DOHH2 (cell line): ENCODE data around the gene ATP7B.

Source experiments
- H3F3A ChIP-seq: fragments of 200-600 bp; sonication (generic), shearing (Covaris generic); 2 replicates; pipeline ENCODE4 v1.6.0; 2016; ENCODE audit warnings: antibody characterized with exemption, mild to moderate bottlenecking; ENCODE audit not compliant: control insufficient read depth, insufficient read depth
- H3K27ac ChIP-seq: fragments of 200-600 bp; sonication (generic); 2 replicates; pipeline ENCODE4 v1.5.1; 2014; ENCODE audit warnings: low read depth, mild to moderate bottlenecking, low read length, moderate library complexity
- H3K27me3 ChIP-seq: fragments of 200-600 bp; sonication (generic); 2 replicates; pipeline ENCODE4 v1.6.1; 2014; ENCODE audit warnings: mild to moderate bottlenecking, low read length, mixed read lengths; ENCODE audit not compliant: control insufficient read depth
- H3K36me3 ChIP-seq: fragments of 200-600 bp; sonication (generic); 2 replicates; pipeline ENCODE4 v1.6.1; 2014; ENCODE audit warnings: mild to moderate bottlenecking, low read length, moderate library complexity, mixed read lengths; ENCODE audit not compliant: control insufficient read depth
- H3K4me1 ChIP-seq: fragments of 200-600 bp; sonication (generic); 2 replicates; pipeline ENCODE4 v1.6.1; 2014; ENCODE audit warnings: mild to moderate bottlenecking, low read length, mixed read lengths; ENCODE audit not compliant: control insufficient read depth
- H3K4me2 ChIP-seq: fragments of 200-600 bp; sonication (generic); 2 replicates; pipeline ENCODE4 v1.6.0; 2014; ENCODE audit warnings: mild to moderate bottlenecking, low read length, moderate library complexity
- H3K4me3 ChIP-seq: fragments of 200-600 bp; sonication (generic); 2 replicates; pipeline ENCODE4 v1.5.1; 2014; ENCODE audit warnings: mild to moderate bottlenecking, low read length, mixed read lengths
- H3K79me2 ChIP-seq: fragments of 200-600 bp; sonication (generic); 2 replicates; pipeline ENCODE4 v1.6.1; 2014; ENCODE audit warnings: mild to moderate bottlenecking, low read length, mixed read lengths; ENCODE audit not compliant: control insufficient read depth
- H3K9me2 ChIP-seq: fragments of 200-600 bp; sonication (generic); replicated peaks from 2 replicates; pipeline ENCODE4 v1.6.1; 2014; ENCODE audit warnings: mild to moderate bottlenecking, low read length, mixed read lengths; ENCODE audit not compliant: control insufficient read depth
- H3K9me3 ChIP-seq: fragments of 200-600 bp; sonication (generic); 2 replicates; pipeline ENCODE4 v1.6.1; 2014; ENCODE audit warnings: antibody characterized with exemption, low read length, mixed read lengths; ENCODE audit not compliant: control insufficient read depth, insufficient read depth
- H4K20me1 ChIP-seq: fragments of 200-600 bp; sonication (generic); 2 replicates; pipeline ENCODE4 v1.6.0; 2014; ENCODE audit warnings: low read depth, mild to moderate bottlenecking, antibody characterized with exemption, low read length, moderate library complexity; ENCODE audit not compliant: control insufficient read depth, insufficient read depth
- CTCF ChIP-seq: fragments of 200-600 bp; sonication (generic); IDR thresholded peaks from one replicate; pipeline ENCODE4 v1.5.1; 2014; ENCODE audit warnings: antibody characterized with exemption, mild to moderate bottlenecking, low read depth, low read length; ENCODE audit not compliant: poor library complexity, severe bottlenecking
- EZH2phosphoT487 ChIP-seq: fragments of 200-600 bp; sonication (generic); IDR thresholded peaks from 2 replicates; pipeline ENCODE4 v1.6.1; 2017; ENCODE audit warnings: borderline replicate concordance, mild to moderate bottlenecking, antibody characterized with exemption, low read length, moderate library complexity, mixed read lengths

Gene ATP7B

GRCh38 chr13:52024481-52024880, 13.2 kb upstream of the ATP7B start, which contains the start of gene UTP14C:
Gene UTP14C (plus strand): TSS chr13:52024691. CDS start chr13:52028805, 4,114 bp downstream.
- Histone ChIP-seq H3K9me2 (no peaks in the 10 kb centered on the region), H3K9me3 (no peaks in the 10 kb centered on the region), H3K4me2 (no peak within 1 kb of the TSS), H3K27me3 (no peaks in the 10 kb centered on the region), H3K27ac (no peak within 1 kb of the TSS), H3K79me2 (peaks cover 18% of the 10 kb centered on the region), H3F3A (no peaks in the 10 kb centered on the region), H3K4me3 (no peak within 1 kb of the TSS), H4K20me1 (no peaks in the 10 kb centered on the region), H3K4me1 (no peaks in the 10 kb centered on the region), H3K36me3 (peaks cover 55% of the 10 kb centered on the region)
- TF ChIP-seq EZH2phosphoT487 = no peak

- H4K20me1 ChIP-seq = no peaks in the 10 kb centered on the region
- no peaks in the 10 kb centered on the region for H3K9me3 ChIP-seq
Observed at GRCh38 chr13:52022356-52022755, 11.1 kb upstream of the ATP7B start.

DNA sequence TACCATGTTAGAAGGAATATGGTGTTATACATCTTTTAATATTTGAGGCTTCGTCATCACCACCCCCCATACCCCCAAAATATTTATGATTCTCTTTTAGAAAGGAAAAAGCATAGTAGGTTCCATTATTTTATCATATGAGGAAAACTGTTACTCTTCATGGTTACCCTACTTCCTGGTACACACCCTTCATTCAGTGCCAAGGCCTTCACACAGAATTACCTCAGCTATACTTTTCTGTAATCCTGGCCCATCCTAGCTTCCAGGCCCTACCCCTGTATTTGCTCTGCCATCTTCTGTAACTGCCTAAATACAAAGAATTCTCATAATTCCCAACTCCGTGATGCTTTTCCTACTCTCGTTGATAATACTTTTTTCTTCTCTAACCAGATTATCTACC, 8.9 kb upstream of the ATP7B start:
- H3K9me2 ChIP-seq = no peaks in the 10 kb centered on the region
- H3K79me2 ChIP-seq = peaks cover 27% of the 10 kb centered on the region
- H3K27ac ChIP-seq = no peak overlapping the region
- H3F3A ChIP-seq = no peaks in the 10 kb centered on the region
- H3K9me3 ChIP-seq = no peaks in the 10 kb centered on the region
- no peak for TF ChIP-seq EZH2phosphoT487
- TF ChIP-seq CTCF = no peak
- no peak overlapping the region for H3K4me3 ChIP-seq
- H3K4me1 ChIP-seq = no peaks in the 10 kb centered on the region
- H3K27me3 ChIP-seq = no peaks in the 10 kb centered on the region
- no peak overlapping the region for H3K4me2 ChIP-seq
- H3K36me3 ChIP-seq = peaks cover 44% of the 10 kb centered on the region
- H4K20me1 ChIP-seq = no peaks in the 10 kb centered on the region

More at GRCh38 chr13:52022356-52022755, 11.1 kb upstream of the ATP7B start:
- peaks cover 27% of the 10 kb centered on the region for H3K79me2 ChIP-seq
- H3K4me1 ChIP-seq = no peaks in the 10 kb centered on the region
- no peak for TF ChIP-seq EZH2phosphoT487
- TF ChIP-seq CTCF = no peak
- H3K36me3 ChIP-seq = peaks cover 51% of the 10 kb centered on the region
- H3K4me3 ChIP-seq = no peak overlapping the region
- H3K27ac ChIP-seq = no peak overlapping the region
- no peak overlapping the region for H3K4me2 ChIP-seq
- no peaks in the 10 kb centered on the region for H3K27me3 ChIP-seq
- no peaks in the 10 kb centered on the region for H3F3A ChIP-seq
- no peaks in the 10 kb centered on the region for H3K9me2 ChIP-seq

- Histone ChIP-seq H3K9me3 (no peaks in the 10 kb centered on the region), H3K79me2 (peaks cover 55% of the 10 kb centered on the region), H3K4me1 (peaks cover 11% of the 10 kb centered on the region), H3K4me3 (no peak overlapping the region), H3F3A (no peaks in the 10 kb centered on the region), H3K36me3 (peaks cover 28% of the 10 kb centered on the region), H3K27ac (no peak overlapping the region), H3K4me2 (no peak overlapping the region), H3K27me3 (peaks cover 6% of the 10 kb centered on the region), H3K9me2 (no peaks in the 10 kb centered on the region), H4K20me1 (no peaks in the 10 kb centered on the region)
- TF ChIP-seq CTCF (no peak), EZH2phosphoT487 (no peak)
Observed at GRCh38 chr13:52016296-52016695, 5.0 kb upstream of the ATP7B start.
